Measurements from ENCODE around the gene CCDC80.

The CCDC80 gene

GRCh38 chr3:112643621-112644240 is 2.8 kb upstream of the CCDC80 start:
- CTCF ChIA-PET: interaction anchor here (0.6 to 3.2 kb wide), 28 partner anchors 8 to 935 kb away, joined by 3 to 31 read pairs (median 4); no protein-coding TSS in a partner anchor
- Histone ChIP-seq H3K4me1 (ENCODE audit: control insufficient read depth, insufficient read depth, low read length) (no peaks in the 10 kb centered on the region), H3K4me3 (ENCODE audit: low read depth, low read length) (no peak overlapping the region), H3K36me3 (ENCODE audit: control insufficient read depth in 2 of 2, insufficient read depth in 1 of 2, low read length in 2 of 2) (no peaks in the 10 kb centered on the region), H3K27ac (ENCODE audit: extremely low read depth, low read depth, low read length) (no peak overlapping the region), H3K9me3 (ENCODE audit: control insufficient read depth, insufficient read depth, low read depth, low read length) (no peaks in the 10 kb centered on the region)
- 0 out of 2 replicates have a peak, but pooled peaks have one; percentile 18 for TF ChIP-seq ZBTB17 (tag by site-specific recombination; IDR thresholded peaks at IDR 0.05)
- TF ChIP-seq ZNF776 (tag by site-specific recombination; IDR thresholded peaks at IDR 0.05; ENCODE audit: borderline replicate concordance): no peak
- TF ChIP-seq ZNF324 (tag by site-specific recombination; IDR thresholded peaks at IDR 0.05): no peak
- POLR2A ChIA-PET: no interaction called here

- ChIA-PET CTCF (interaction anchor here (0.6 to 3.2 kb wide), 37 partner anchors 9 to 935 kb away, joined by 3 to 31 read pairs (median 4); a partner anchor contains a TSS), POLR2A (interaction anchor here (1.7 kb wide), 1 partner anchor 348 kb away, joined by 4 read pairs; the partner anchor contains the start of gene GTPBP8)
- H3K4me3 ChIP-seq (ENCODE audit: low read depth, low read length): no peak overlapping the region
Observed at GRCh38 chr3:112642912-112643506, 2.1 kb upstream of the CCDC80 start.

More at GRCh38 chr3:112642912-112643506, 2.1 kb upstream of the CCDC80 start:
- no peaks in the 10 kb centered on the region for H3K36me3 ChIP-seq (ENCODE audit: control insufficient read depth in 2 of 2, insufficient read depth in 1 of 2, low read length in 2 of 2)
- no peaks in the 10 kb centered on the region for H3K4me1 ChIP-seq (ENCODE audit: control insufficient read depth, insufficient read depth, low read length)
- H3K9me3 ChIP-seq (ENCODE audit: control insufficient read depth, insufficient read depth, low read depth, low read length): no peaks in the 10 kb centered on the region
- no peak for TF ChIP-seq ZNF521 (tag by site-specific recombination; IDR thresholded peaks at IDR 0.05)
- peak; percentile 27; the same call in 1 of the 2 replicates for TF ChIP-seq MZF1 (tag by site-specific recombination; IDR thresholded peaks at IDR 0.05; ENCODE audit: borderline replicate concordance)
- TF ChIP-seq HOXD13 (CRISPR knock-in tag; IDR thresholded peaks at IDR 0.05; ENCODE audit: borderline replicate concordance): no peak
- TF ChIP-seq, protein P1, sequence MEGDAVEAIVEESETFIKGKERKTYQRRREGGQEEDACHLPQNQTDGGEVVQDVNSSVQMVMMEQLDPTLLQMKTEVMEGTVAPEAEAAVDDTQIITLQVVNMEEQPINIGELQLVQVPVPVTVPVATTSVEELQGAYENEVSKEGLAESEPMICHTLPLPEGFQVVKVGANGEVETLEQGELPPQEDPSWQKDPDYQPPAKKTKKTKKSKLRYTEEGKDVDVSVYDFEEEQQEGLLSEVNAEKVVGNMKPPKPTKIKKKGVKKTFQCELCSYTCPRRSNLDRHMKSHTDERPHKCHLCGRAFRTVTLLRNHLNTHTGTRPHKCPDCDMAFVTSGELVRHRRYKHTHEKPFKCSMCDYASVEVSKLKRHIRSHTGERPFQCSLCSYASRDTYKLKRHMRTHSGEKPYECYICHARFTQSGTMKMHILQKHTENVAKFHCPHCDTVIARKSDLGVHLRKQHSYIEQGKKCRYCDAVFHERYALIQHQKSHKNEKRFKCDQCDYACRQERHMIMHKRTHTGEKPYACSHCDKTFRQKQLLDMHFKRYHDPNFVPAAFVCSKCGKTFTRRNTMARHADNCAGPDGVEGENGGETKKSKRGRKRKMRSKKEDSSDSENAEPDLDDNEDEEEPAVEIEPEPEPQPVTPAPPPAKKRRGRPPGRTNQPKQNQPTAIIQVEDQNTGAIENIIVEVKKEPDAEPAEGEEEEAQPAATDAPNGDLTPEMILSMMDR (tag by site-specific recombination; IDR thresholded peaks at IDR 0.05): peak; percentile 88
- 0 out of 2 replicates have a peak, but pooled peaks have one; percentile 35 for TF ChIP-seq ZBTB17 (tag by site-specific recombination; IDR thresholded peaks at IDR 0.05)
- no peak for TF ChIP-seq KLF7 (tag by site-specific recombination; IDR thresholded peaks at IDR 0.05; ENCODE audit: borderline replicate concordance)
- 0 out of 2 replicates have a peak, but pooled peaks have one; percentile 11 for TF ChIP-seq PRDM10 (tag by site-specific recombination; IDR thresholded peaks at IDR 0.05)
- TF ChIP-seq, protein P2, sequence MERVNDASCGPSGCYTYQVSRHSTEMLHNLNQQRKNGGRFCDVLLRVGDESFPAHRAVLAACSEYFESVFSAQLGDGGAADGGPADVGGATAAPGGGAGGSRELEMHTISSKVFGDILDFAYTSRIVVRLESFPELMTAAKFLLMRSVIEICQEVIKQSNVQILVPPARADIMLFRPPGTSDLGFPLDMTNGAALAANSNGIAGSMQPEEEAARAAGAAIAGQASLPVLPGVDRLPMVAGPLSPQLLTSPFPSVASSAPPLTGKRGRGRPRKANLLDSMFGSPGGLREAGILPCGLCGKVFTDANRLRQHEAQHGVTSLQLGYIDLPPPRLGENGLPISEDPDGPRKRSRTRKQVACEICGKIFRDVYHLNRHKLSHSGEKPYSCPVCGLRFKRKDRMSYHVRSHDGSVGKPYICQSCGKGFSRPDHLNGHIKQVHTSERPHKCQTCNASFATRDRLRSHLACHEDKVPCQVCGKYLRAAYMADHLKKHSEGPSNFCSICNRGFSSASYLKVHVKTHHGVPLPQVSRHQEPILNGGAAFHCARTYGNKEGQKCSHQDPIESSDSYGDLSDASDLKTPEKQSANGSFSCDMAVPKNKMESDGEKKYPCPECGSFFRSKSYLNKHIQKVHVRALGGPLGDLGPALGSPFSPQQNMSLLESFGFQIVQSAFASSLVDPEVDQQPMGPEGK (tag by site-specific recombination; IDR thresholded peaks at IDR 0.05): peak; percentile 58; the same call in 1 of the 2 replicates
- TF ChIP-seq ZNF335 (tag by site-specific recombination; conservative IDR thresholded peaks at IDR 0.05): peak; percentile 54
- TF ChIP-seq ZNF660 (tag by site-specific recombination; IDR thresholded peaks at IDR 0.05): peak; percentile 59; the same call in 1 of the 2 replicates
- peak; percentile 18; the same call in 1 of the 2 replicates for TF ChIP-seq SP7 (tag by site-specific recombination; IDR thresholded peaks at IDR 0.05)
- peak; percentile 80 for TF ChIP-seq ZSCAN4 (tag by site-specific recombination; IDR thresholded peaks at IDR 0.05)
- peak; percentile 64; the same call in 1 of the 2 replicates for TF ChIP-seq ZSCAN30 (tag by site-specific recombination; IDR thresholded peaks at IDR 0.05)
- peak; percentile 25; the same call in 1 of the 2 replicates for TF ChIP-seq KLF17 (tag by site-specific recombination; IDR thresholded peaks at IDR 0.05)
- TF ChIP-seq ZNF654 (tag by site-specific recombination; IDR thresholded peaks at IDR 0.05; ENCODE audit: low read depth): peak; percentile 98
- TF ChIP-seq ZNF600 (tag by site-specific recombination; IDR thresholded peaks at IDR 0.05): peak; percentile 43; the same call in 1 of the 2 replicates
- 0 out of 2 replicates have a peak, but pooled peaks have one; percentile 41 for TF ChIP-seq ZNF692 (tag by site-specific recombination; IDR thresholded peaks at IDR 0.05)
- no peak for TF ChIP-seq GLIS2 (tag by site-specific recombination; IDR thresholded peaks at IDR 0.05)
- no peak overlapping the region for H3K27ac ChIP-seq (ENCODE audit: extremely low read depth, low read depth, low read length)
